ENCODE results near the gene TRAPPC2L.
"Not testable (repeated sequence)": the region's sequence is repeated elsewhere in the genome, so short reads cannot be mapped to it uniquely, and the experiment has no call there.

Gene TRAPPC2L

GRCh38 chr16:88886845-88887521 is 30.1 kb downstream of the TRAPPC2L start:
- Histone ChIP-seq H3K4me1 (ENCODE audit: control insufficient read depth, insufficient read depth, low read length) (no peaks in the 10 kb centered on the region), H3K4me3 (ENCODE audit: low read depth, low read length) (no peak overlapping the region), H3K9ac (ENCODE audit: low read length) (no peak overlapping the region), H3K36me3 (ENCODE audit: control insufficient read depth, insufficient read depth, low read length) (no peaks in the 10 kb centered on the region), H3K27me3 (ENCODE audit: control insufficient read depth, insufficient read depth, low read length) (no peaks in the 10 kb centered on the region; the same call in 1 of the 2 replicates), H3K27ac (ENCODE audit: low read depth, low read length) (no peak overlapping the region), H3K9me3 (ENCODE audit: control insufficient read depth, insufficient read depth, low read depth, low read length) (peaks cover 6% of the 10 kb centered on the region; the same call in 1 of the 2 replicates)

GRCh38 chr16:88888057-88888456 is 31.1 kb downstream of the TRAPPC2L start:
- Histone ChIP-seq H3K27me3 (ENCODE audit: control insufficient read depth, insufficient read depth, low read length) (no peaks in the 10 kb centered on the region; the same call in 1 of the 2 replicates), H3K4me3 (ENCODE audit: low read depth, low read length) (no peak overlapping the region), H3K36me3 (ENCODE audit: control insufficient read depth, insufficient read depth, low read length) (no peaks in the 10 kb centered on the region), H3K9ac (ENCODE audit: low read length) (no peak overlapping the region), H3K9me3 (ENCODE audit: control insufficient read depth, insufficient read depth, low read depth, low read length) (peaks cover 6% of the 10 kb centered on the region; the same call in 1 of the 2 replicates), H3K27ac (ENCODE audit: low read depth, low read length) (no peak overlapping the region), H3K4me1 (ENCODE audit: control insufficient read depth, insufficient read depth, low read length) (no peaks in the 10 kb centered on the region)

GRCh38 chr16:88888461-88889387 is 31.8 kb downstream of the TRAPPC2L start:
- H3K27ac ChIP-seq (ENCODE audit: low read depth, low read length), result no peak overlapping the region
- H3K4me3 ChIP-seq (ENCODE audit: low read depth, low read length), result no peak overlapping the region
- no peaks in the 10 kb centered on the region; the same call in 1 of the 2 replicates for H3K27me3 ChIP-seq (ENCODE audit: control insufficient read depth, insufficient read depth, low read length)
- H3K9me3 ChIP-seq (ENCODE audit: control insufficient read depth, insufficient read depth, low read depth, low read length), result peaks cover 6% of the 10 kb centered on the region; the same call in 1 of the 2 replicates
- no peak overlapping the region for H3K9ac ChIP-seq (ENCODE audit: low read length)
- H3K36me3 ChIP-seq (ENCODE audit: control insufficient read depth, insufficient read depth, low read length), result no peaks in the 10 kb centered on the region
- no peaks in the 10 kb centered on the region for H3K4me1 ChIP-seq (ENCODE audit: control insufficient read depth, insufficient read depth, low read length)

GRCh38 chr16:88889702-88890352 is 32.9 kb downstream of the TRAPPC2L start:
- H3K27me3 ChIP-seq (ENCODE audit: control insufficient read depth, insufficient read depth, low read length); H3K4me1 ChIP-seq (ENCODE audit: control insufficient read depth, insufficient read depth, low read length); H3K36me3 ChIP-seq (ENCODE audit: control insufficient read depth, insufficient read depth, low read length); H3K9ac ChIP-seq (ENCODE audit: low read length); H3K27ac ChIP-seq (ENCODE audit: low read depth, low read length); H3K4me3 ChIP-seq (ENCODE audit: low read depth, low read length); H3K9me3 ChIP-seq (ENCODE audit: control insufficient read depth, insufficient read depth, low read depth, low read length): not testable (repeated sequence)

- Histone ChIP-seq H3K9ac (ENCODE audit: low read length) (no peak overlapping the region), H3K36me3 (ENCODE audit: control insufficient read depth, insufficient read depth, low read length) (no peaks in the 10 kb centered on the region), H3K27me3 (ENCODE audit: control insufficient read depth, insufficient read depth, low read length) (no peaks in the 10 kb centered on the region; the same call in 1 of the 2 replicates), H3K4me1 (ENCODE audit: control insufficient read depth, insufficient read depth, low read length) (no peaks in the 10 kb centered on the region), H3K27ac (ENCODE audit: low read depth, low read length) (no peak overlapping the region), H3K4me3 (ENCODE audit: low read depth, low read length) (no peak overlapping the region), H3K9me3 (ENCODE audit: control insufficient read depth, insufficient read depth, low read depth, low read length) (peaks cover 6% of the 10 kb centered on the region; the same call in 1 of the 2 replicates)
These were observed 34.2 kb downstream of the TRAPPC2L start for GRCh38 chr16:88891083-88891482.

GRCh38 chr16:88892065-88892464 is 35.1 kb downstream of the TRAPPC2L start:
- H3K4me3 ChIP-seq (ENCODE audit: low read depth, low read length), result no peak overlapping the region
- no peak overlapping the region for H3K9ac ChIP-seq (ENCODE audit: low read length)
- H3K27ac ChIP-seq (ENCODE audit: low read depth, low read length), result no peak overlapping the region
- no peaks in the 10 kb centered on the region; the same call in 1 of the 2 replicates for H3K27me3 ChIP-seq (ENCODE audit: control insufficient read depth, insufficient read depth, low read length)
- no peaks in the 10 kb centered on the region for H3K4me1 ChIP-seq (ENCODE audit: control insufficient read depth, insufficient read depth, low read length)
- peaks cover 6% of the 10 kb centered on the region; the same call in 1 of the 2 replicates for H3K9me3 ChIP-seq (ENCODE audit: control insufficient read depth, insufficient read depth, low read depth, low read length)
- H3K36me3 ChIP-seq (ENCODE audit: control insufficient read depth, insufficient read depth, low read length), result no peaks in the 10 kb centered on the region

- Histone ChIP-seq H3K27me3 (ENCODE audit: control insufficient read depth, insufficient read depth, low read length) (no peaks in the 10 kb centered on the region; the same call in 1 of the 2 replicates), H3K9me3 (ENCODE audit: control insufficient read depth, insufficient read depth, low read depth, low read length) (peaks cover 6% of the 10 kb centered on the region; the same call in 1 of the 2 replicates), H3K27ac (ENCODE audit: low read depth, low read length) (no peak overlapping the region), H3K36me3 (ENCODE audit: control insufficient read depth, insufficient read depth, low read length) (no peaks in the 10 kb centered on the region), H3K4me1 (ENCODE audit: control insufficient read depth, insufficient read depth, low read length) (no peaks in the 10 kb centered on the region), H3K9ac (ENCODE audit: low read length) (no peak overlapping the region), H3K4me3 (ENCODE audit: low read depth, low read length) (no peak overlapping the region)
These were observed 36.4 kb downstream of the TRAPPC2L start for GRCh38 chr16:88893127-88893968.

- not testable (repeated sequence) for H3K4me1 ChIP-seq (ENCODE audit: control insufficient read depth, insufficient read depth, low read length)
These were observed 37.3 kb downstream of the TRAPPC2L start for GRCh38 chr16:88894266-88894665.

GRCh38 chr16:88894681-88895300 is 37.9 kb downstream of the TRAPPC2L start:
- Histone ChIP-seq H3K4me3 (ENCODE audit: low read depth, low read length) (no peak overlapping the region), H3K36me3 (ENCODE audit: control insufficient read depth, insufficient read depth, low read length) (no peaks in the 10 kb centered on the region), H3K9ac (ENCODE audit: low read length) (no peak overlapping the region), H3K27ac (ENCODE audit: low read depth, low read length) (no peak overlapping the region), H3K9me3 (ENCODE audit: control insufficient read depth, insufficient read depth, low read depth, low read length) (0 out of 2 replicates have a peak, but pooled peaks cover 2% of the 10 kb centered on the region), H3K4me1 (ENCODE audit: control insufficient read depth, insufficient read depth, low read length) (no peaks in the 10 kb centered on the region), H3K27me3 (ENCODE audit: control insufficient read depth, insufficient read depth, low read length) (no peaks in the 10 kb centered on the region)

More at GRCh38 chr16:88894266-88894665, 37.3 kb downstream of the TRAPPC2L start:
- H3K27me3 ChIP-seq (ENCODE audit: control insufficient read depth, insufficient read depth, low read length); H3K9ac ChIP-seq (ENCODE audit: low read length); H3K27ac ChIP-seq (ENCODE audit: low read depth, low read length); H3K4me3 ChIP-seq (ENCODE audit: low read depth, low read length); H3K9me3 ChIP-seq (ENCODE audit: control insufficient read depth, insufficient read depth, low read depth, low read length); H3K36me3 ChIP-seq (ENCODE audit: control insufficient read depth, insufficient read depth, low read length): not testable (repeated sequence)

- Histone ChIP-seq H3K27me3 (ENCODE audit: control insufficient read depth, insufficient read depth, low read length) (no peaks in the 10 kb centered on the region), H3K36me3 (ENCODE audit: control insufficient read depth, insufficient read depth, low read length) (no peaks in the 10 kb centered on the region), H3K4me1 (ENCODE audit: control insufficient read depth, insufficient read depth, low read length) (no peaks in the 10 kb centered on the region), H3K4me3 (ENCODE audit: low read depth, low read length) (no peak overlapping the region), H3K9ac (ENCODE audit: low read length) (no peak overlapping the region), H3K27ac (ENCODE audit: low read depth, low read length) (no peak overlapping the region), H3K9me3 (ENCODE audit: control insufficient read depth, insufficient read depth, low read depth, low read length) (no peaks in the 10 kb centered on the region)
These were observed 38.4 kb downstream of the TRAPPC2L start for GRCh38 chr16:88895335-88895734.

Data from HUES6 (cell line).